ENCODE results near the gene CARS1.

Gene CARS1

GRCh38 chr11:3010004-3010403 lies 47.2 kb downstream of the CARS1 start:
- H3K4me3 ChIP-seq (ENCODE audit: insufficient read depth, low read depth, low read length): no peak overlapping the region
- WGBS, 2 experiments: 94% methylated on average over 13 of the region's 13 CpGs
- H3K27ac ChIP-seq (ENCODE audit: insufficient read depth, low read depth, low read length, poor library complexity, severe bottlenecking): no peak overlapping the region
- peaks cover 8% of the 10 kb centered on the region for H3K36me3 ChIP-seq (ENCODE audit: control insufficient read depth, insufficient read depth, low read length)
- H3K4me1 ChIP-seq (ENCODE audit: control insufficient read depth, insufficient read depth, low read length): no peaks in the 10 kb centered on the region
- no peaks in the 10 kb centered on the region for H3K9me3 ChIP-seq (ENCODE audit: control insufficient read depth, low read length)
- no peaks in the 10 kb centered on the region for H3K27me3 ChIP-seq (ENCODE audit: control insufficient read depth, insufficient read depth, low read length, poor library complexity, severe bottlenecking)

- WGBS, 2 experiments: 74 to 75% methylated on average over 5 of the region's 5 CpGs
- Histone ChIP-seq H3K4me1 (ENCODE audit: control insufficient read depth, insufficient read depth, low read length) (no peaks in the 10 kb centered on the region), H3K36me3 (ENCODE audit: control insufficient read depth, insufficient read depth, low read length) (peaks cover 8% of the 10 kb centered on the region), H3K27ac (ENCODE audit: insufficient read depth, low read depth, low read length, poor library complexity, severe bottlenecking) (no peak overlapping the region), H3K4me3 (ENCODE audit: insufficient read depth, low read depth, low read length) (no peak overlapping the region), H3K27me3 (ENCODE audit: control insufficient read depth, insufficient read depth, low read length, poor library complexity, severe bottlenecking) (no peaks in the 10 kb centered on the region), H3K9me3 (ENCODE audit: control insufficient read depth, low read length) (no peaks in the 10 kb centered on the region)
Observed at GRCh38 chr11:3009481-3009880, 47.7 kb downstream of the CARS1 start.

GRCh38 chr11:3008746-3009336 lies 48.4 kb downstream of the CARS1 start:
- Histone ChIP-seq H3K9me3 (ENCODE audit: control insufficient read depth, low read length) (no peaks in the 10 kb centered on the region), H3K27ac (ENCODE audit: insufficient read depth, low read depth, low read length, poor library complexity, severe bottlenecking) (no peak overlapping the region), H3K27me3 (ENCODE audit: control insufficient read depth, insufficient read depth, low read length, poor library complexity, severe bottlenecking) (no peaks in the 10 kb centered on the region), H3K4me3 (ENCODE audit: insufficient read depth, low read depth, low read length) (no peak overlapping the region), H3K36me3 (ENCODE audit: control insufficient read depth, insufficient read depth, low read length) (peaks cover 8% of the 10 kb centered on the region), H3K4me1 (ENCODE audit: control insufficient read depth, insufficient read depth, low read length) (no peaks in the 10 kb centered on the region)
- WGBS, 2 experiments: 95 to 96% methylated on average over 9 of the region's 9 CpGs

GRCh38 chr11:3007404-3008010 lies 49.7 kb downstream of the CARS1 start:
- 93 to 95% methylated on average over 20 of the region's 20 CpGs for WGBS, 2 experiments
- no peaks in the 10 kb centered on the region for H3K27me3 ChIP-seq (ENCODE audit: control insufficient read depth, insufficient read depth, low read length, poor library complexity, severe bottlenecking)
- H3K4me1 ChIP-seq (ENCODE audit: control insufficient read depth, insufficient read depth, low read length): no peaks in the 10 kb centered on the region
- H3K9me3 ChIP-seq (ENCODE audit: control insufficient read depth, low read length): no peaks in the 10 kb centered on the region
- no peak overlapping the region for H3K27ac ChIP-seq (ENCODE audit: insufficient read depth, low read depth, low read length, poor library complexity, severe bottlenecking)
- peaks cover 8% of the 10 kb centered on the region for H3K36me3 ChIP-seq (ENCODE audit: control insufficient read depth, insufficient read depth, low read length)
- no peak overlapping the region for H3K4me3 ChIP-seq (ENCODE audit: insufficient read depth, low read depth, low read length)

DNA sequence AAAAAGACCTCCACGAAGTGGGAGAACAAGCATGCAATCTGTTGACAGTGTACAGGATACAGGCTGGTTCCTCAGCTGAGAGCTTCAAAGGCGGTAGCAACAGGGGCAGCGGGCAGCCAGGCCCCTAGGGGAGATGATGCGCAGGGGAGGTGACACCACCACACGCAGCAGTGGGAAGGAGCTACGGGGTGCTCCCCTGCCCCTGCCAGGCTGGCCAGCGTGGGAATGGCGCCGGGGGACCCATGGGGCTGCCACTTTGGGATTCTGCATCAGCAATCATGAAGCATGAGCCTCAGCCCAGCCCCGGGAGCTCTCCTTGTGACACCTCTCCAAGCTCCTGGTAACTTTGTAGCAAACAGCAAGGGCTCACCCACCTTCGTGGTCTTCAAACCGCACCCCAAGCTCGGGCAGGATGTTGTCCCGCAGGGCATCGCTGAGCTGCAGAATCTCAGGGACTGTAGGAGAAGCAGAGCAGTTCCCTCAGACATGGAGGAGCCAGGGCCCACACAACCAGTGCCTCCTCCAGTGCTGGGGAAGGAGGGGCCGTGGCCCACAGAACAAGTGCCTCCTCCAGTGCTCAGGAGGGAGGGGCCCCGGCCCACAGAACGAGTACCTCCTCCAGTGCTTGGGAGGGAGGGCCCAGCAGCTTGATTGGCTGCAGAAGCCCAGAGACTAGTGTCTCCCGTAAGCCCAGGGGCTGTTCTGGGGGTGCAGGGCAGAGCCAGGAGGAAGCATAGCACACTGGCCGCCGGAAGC lies 50.5 kb downstream of the CARS1 start:
- Histone ChIP-seq H3K9me3 (ENCODE audit: control insufficient read depth, low read length) (no peaks in the 10 kb centered on the region), H3K36me3 (ENCODE audit: control insufficient read depth, insufficient read depth, low read length) (peaks cover 12% of the 10 kb centered on the region), H3K27ac (ENCODE audit: insufficient read depth, low read depth, low read length, poor library complexity, severe bottlenecking) (no peak overlapping the region), H3K4me1 (ENCODE audit: control insufficient read depth, insufficient read depth, low read length) (no peaks in the 10 kb centered on the region), H3K4me3 (ENCODE audit: insufficient read depth, low read depth, low read length) (no peak overlapping the region), H3K27me3 (ENCODE audit: control insufficient read depth, insufficient read depth, low read length, poor library complexity, severe bottlenecking) (no peaks in the 10 kb centered on the region)
- WGBS, 2 experiments: 89 to 91% methylated on average over 21 of the region's 21 CpGs

- H3K36me3 ChIP-seq (ENCODE audit: control insufficient read depth, insufficient read depth, low read length): peaks cover 11% of the 10 kb centered on the region
- no peak overlapping the region for H3K4me3 ChIP-seq (ENCODE audit: insufficient read depth, low read depth, low read length)
- H3K27me3 ChIP-seq (ENCODE audit: control insufficient read depth, insufficient read depth, low read length, poor library complexity, severe bottlenecking): no peaks in the 10 kb centered on the region
- no peaks in the 10 kb centered on the region for H3K9me3 ChIP-seq (ENCODE audit: control insufficient read depth, low read length)
- 93 to 94% methylated on average over 10 of the region's 10 CpGs for WGBS, 2 experiments
- H3K27ac ChIP-seq (ENCODE audit: insufficient read depth, low read depth, low read length, poor library complexity, severe bottlenecking): no peak overlapping the region
- H3K4me1 ChIP-seq (ENCODE audit: control insufficient read depth, insufficient read depth, low read length): peaks cover 6% of the 10 kb centered on the region
Observed at GRCh38 chr11:3004481-3004880, 52.7 kb downstream of the CARS1 start.

GRCh38 chr11:3003396-3004231 lies 53.6 kb downstream of the CARS1 start:
- no peak overlapping the region for H3K27ac ChIP-seq (ENCODE audit: insufficient read depth, low read depth, low read length, poor library complexity, severe bottlenecking)
- peaks cover 7% of the 10 kb centered on the region for H3K36me3 ChIP-seq (ENCODE audit: control insufficient read depth, insufficient read depth, low read length)
- WGBS, 2 experiments: 93 to 94% methylated on average over 12 of the region's 12 CpGs
- no peak overlapping the region for H3K4me3 ChIP-seq (ENCODE audit: insufficient read depth, low read depth, low read length)
- H3K4me1 ChIP-seq (ENCODE audit: control insufficient read depth, insufficient read depth, low read length): peaks cover 6% of the 10 kb centered on the region
- H3K9me3 ChIP-seq (ENCODE audit: control insufficient read depth, low read length): no peaks in the 10 kb centered on the region
- no peaks in the 10 kb centered on the region for H3K27me3 ChIP-seq (ENCODE audit: control insufficient read depth, insufficient read depth, low read length, poor library complexity, severe bottlenecking)

GRCh38 chr11:3002871-3003270 lies 54.4 kb downstream of the CARS1 start:
- H3K27me3 ChIP-seq (ENCODE audit: control insufficient read depth, insufficient read depth, low read length, poor library complexity, severe bottlenecking): no peaks in the 10 kb centered on the region
- no peak overlapping the region for H3K4me3 ChIP-seq (ENCODE audit: insufficient read depth, low read depth, low read length)
- H3K9me3 ChIP-seq (ENCODE audit: control insufficient read depth, low read length): no peaks in the 10 kb centered on the region
- H3K36me3 ChIP-seq (ENCODE audit: control insufficient read depth, insufficient read depth, low read length): peaks cover 7% of the 10 kb centered on the region
- peaks cover 6% of the 10 kb centered on the region for H3K4me1 ChIP-seq (ENCODE audit: control insufficient read depth, insufficient read depth, low read length)
- WGBS, 2 experiments: 93 to 96% methylated on average over 8 of the region's 8 CpGs
- no peak overlapping the region for H3K27ac ChIP-seq (ENCODE audit: insufficient read depth, low read depth, low read length, poor library complexity, severe bottlenecking)

DNA sequence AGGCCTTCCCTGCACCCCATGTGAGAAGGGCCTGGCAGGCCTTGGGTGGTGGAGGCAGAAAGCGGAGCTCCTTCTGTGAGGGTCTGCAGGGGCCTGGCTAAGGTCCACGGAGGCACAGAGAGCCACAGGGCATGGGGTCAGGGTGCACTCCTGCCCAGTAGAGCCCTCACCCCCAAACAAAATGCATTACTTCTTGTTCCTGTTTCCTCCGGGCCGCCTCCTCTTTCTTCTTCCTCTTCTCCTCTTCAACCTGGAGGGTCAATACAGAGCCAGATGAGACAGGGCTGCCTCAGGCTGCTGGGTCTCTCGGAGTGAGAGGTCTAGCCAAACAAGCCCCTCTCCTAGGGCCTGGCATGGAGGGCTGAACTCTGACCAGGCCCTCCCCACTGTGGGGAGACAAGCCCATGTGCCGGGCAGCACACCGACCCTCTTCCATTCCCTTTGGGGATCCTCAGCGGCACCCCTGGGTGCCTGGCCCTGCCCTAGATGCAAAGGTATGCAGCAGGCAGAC lies 54.8 kb downstream of the CARS1 start:
- Histone ChIP-seq H3K9me3 (ENCODE audit: control insufficient read depth, low read length) (no peaks in the 10 kb centered on the region), H3K4me3 (ENCODE audit: insufficient read depth, low read depth, low read length) (no peak overlapping the region), H3K27me3 (ENCODE audit: control insufficient read depth, insufficient read depth, low read length, poor library complexity, severe bottlenecking) (no peaks in the 10 kb centered on the region), H3K4me1 (ENCODE audit: control insufficient read depth, insufficient read depth, low read length) (peaks cover 6% of the 10 kb centered on the region), H3K36me3 (ENCODE audit: control insufficient read depth, insufficient read depth, low read length) (peaks cover 7% of the 10 kb centered on the region), H3K27ac (ENCODE audit: insufficient read depth, low read depth, low read length, poor library complexity, severe bottlenecking) (no peak overlapping the region)
- 95 to 98% methylated on average over 8 of the region's 8 CpGs for WGBS, 2 experiments

Measured in ectodermal cell (in vitro differentiated cells).